ENCODE data around the gene CD3G.
"Not testable (repeated sequence)": the region's sequence is repeated elsewhere in the genome, so short reads cannot be mapped to it uniquely, and the experiment has no call there.

Gene CD3G

DNA sequence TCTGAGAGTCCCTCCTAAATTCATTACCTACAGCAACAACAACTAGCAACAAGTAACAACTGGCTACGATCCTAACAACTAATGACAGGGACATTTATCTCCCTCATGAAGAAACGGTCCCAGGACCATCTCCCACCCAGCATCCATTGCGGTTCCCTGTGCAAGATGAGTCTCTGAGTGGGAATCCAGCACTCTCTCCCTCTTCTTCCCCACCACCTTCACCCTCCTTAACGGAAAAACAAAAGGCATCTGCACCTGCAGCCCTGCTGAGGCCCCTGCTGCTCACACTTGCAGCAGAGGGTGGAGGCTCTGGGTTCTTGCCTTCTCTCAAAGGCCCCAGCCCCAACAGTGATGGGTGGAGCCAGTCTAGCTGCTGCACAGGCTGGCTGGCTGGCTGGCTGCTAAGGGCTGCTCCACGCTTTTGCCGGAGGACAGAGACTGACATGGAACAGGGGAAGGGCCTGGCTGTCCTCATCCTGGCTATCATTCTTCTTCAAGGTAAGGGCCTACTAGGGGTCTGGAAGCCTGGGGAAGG is at the start of gene CD3G:
Gene CD3G, plus strand, starts transcription at position 364 of the 535 bp plus-strand sequence. Its CDS starts 80 bp downstream, at position 444.
- DNase-seq (ENCODE audit: low read depth) = no peak

DNA sequence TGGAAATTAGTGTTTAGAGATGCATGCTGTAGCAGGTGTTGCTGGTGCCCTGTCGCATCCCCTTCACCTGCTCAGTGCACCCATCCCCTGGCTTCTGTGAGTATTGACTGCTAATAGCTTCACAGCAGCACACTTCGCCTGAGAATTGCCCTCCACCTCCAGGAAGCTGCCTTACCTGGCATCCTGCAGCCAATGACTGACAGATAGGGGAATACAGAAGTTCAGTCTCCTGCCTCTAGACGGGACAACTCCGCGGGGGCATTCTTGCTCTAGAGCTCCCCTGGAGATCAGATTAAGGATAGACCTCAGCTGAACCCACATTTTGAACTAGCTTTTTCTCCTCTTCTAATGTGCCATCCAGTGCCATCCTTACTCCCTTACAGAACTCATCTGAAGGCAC is 48.9 kb upstream of the CD3G start:
- no peak for DNase-seq (ENCODE audit: low read depth)

DNA sequence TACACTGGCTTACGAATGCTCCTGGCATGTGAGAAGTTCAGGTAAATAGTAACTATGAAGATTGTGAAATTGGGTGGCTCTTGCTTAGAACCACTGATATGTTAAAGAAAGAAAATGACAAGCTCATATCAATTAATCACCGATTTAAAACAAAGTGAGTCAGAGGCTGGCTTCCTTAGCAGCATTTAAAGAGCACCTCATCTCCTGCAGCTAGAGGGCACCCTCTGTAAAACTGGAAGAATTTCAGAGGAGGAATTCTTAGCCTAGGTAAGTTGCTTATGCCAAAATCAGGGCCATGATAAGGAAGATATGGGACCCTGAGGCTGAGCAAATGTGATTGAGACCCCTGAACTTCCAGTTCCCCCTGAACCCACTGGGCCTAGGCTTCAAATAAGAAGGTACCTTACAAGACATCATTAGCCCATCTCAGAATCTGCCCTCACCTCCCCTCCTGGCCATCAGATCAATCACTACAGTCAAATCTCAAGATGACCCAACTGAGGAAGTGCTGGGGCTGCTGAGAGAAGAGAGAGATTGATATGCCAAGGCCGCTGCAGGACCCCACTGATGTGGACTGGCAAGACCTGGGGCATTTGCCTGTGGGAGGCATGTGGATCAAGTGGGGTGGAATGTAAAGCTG is 48.2 kb upstream of the CD3G start:
- peak; percentile 32 for DNase-seq (ENCODE audit: low read depth)

DNA sequence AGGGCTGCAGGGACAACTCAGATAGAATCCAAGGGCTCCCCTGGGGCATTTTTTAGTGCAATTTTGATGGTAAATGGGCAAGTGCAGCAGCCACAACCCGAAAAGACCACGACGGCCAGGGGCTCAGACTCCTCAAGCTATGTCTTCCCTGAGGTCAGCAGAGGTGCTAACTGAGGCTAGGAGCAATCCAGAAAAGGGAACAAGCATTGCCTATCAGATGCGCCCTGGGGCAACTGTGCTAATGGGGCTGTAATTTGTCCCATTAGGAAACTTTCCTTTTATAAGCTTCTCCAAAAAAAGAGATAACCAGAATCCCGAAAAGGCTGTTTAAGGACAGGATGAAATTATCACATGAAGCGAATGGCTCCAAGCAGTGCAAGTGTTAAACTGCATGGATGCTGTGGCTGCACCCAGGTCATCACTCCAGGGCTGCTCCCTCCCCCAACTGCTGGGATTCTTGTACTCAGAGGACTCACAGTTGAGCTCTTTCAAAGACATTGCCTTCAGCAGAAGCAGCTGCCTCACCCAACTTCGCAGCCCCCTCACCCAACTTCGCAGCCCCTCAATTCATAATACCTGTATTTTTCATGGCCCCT is 42.4 kb upstream of the CD3G start:
- no peak for DNase-seq (ENCODE audit: low read depth)

DNA sequence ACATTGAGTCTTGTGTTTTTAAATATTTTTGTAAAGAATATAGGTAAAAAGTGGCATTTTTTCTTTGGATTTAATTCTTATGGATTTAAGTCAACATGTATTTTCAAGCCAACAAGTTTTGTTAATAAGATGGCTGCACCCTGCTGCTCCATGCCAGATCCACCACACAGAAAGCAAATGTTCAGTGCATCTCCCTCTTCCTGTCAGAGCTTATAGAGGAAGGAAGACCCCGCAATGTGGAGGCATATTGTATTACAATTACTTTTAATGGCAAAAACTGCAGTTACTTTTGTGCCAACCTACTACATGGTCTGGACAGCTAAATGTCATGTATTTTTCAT is 39.9 kb upstream of the CD3G start:
- DNase-seq (ENCODE audit: low read depth) = no peak

DNA sequence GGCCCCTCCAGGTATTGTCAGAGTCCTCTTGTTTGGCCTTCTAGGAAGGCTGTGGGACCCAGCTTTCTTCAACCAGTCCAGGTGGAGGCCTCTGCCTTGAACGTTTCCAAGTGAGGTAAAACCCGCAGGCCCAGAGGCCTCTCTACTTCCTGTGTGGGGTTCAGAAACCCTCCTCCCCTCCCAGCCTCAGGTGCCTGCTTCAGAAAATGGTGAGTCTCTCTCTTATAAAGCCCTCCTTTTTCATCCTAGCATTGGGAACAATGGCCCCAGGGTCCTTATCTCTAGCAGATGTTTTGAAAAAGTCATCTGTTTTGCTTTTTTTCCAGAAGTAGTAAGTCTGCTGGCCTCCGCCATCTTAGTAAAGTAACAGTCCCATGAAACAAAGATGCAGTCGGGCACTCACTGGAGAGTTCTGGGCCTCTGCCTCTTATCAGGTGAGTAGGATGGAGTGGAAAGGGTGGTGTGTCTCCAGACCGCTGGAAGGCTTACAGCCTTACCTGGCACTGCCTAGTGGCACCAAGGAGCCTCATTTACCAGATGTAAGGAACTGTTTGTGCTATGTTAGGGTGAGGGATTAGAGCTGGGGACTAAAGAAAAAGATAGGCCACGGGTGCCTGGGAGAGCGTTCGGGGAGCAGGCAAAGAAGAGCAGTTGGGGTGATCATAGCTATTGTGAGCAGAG is 39.4 kb upstream of the CD3G start, which contains the start of gene CD3E:
Gene CD3E, plus strand, starts transcription at position 163 of the 681 bp plus-strand sequence. Its CDS starts 223 bp downstream, at position 386.
- DNase-seq (ENCODE audit: low read depth) = no peak

DNA sequence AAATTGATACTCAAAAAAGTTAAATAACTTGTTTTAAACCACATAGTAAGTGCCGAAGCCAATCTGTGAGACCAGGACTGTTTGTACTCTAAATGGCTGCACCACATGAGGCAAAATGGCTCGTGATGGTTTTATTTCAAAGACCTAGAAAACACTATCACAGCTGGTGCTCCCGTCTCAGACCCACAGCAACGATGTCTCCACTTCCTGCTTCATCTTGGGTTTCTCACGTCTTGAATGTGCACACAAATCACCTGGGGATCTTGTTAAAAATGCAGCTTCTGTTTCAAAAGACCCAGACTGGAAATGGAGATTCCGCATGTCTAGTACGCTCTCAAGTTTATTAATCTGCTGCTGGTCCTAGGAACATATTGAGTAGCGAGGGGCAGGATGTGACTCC is 38.4 kb upstream of the CD3G start:
- no peak for DNase-seq (ENCODE audit: low read depth)

DNA sequence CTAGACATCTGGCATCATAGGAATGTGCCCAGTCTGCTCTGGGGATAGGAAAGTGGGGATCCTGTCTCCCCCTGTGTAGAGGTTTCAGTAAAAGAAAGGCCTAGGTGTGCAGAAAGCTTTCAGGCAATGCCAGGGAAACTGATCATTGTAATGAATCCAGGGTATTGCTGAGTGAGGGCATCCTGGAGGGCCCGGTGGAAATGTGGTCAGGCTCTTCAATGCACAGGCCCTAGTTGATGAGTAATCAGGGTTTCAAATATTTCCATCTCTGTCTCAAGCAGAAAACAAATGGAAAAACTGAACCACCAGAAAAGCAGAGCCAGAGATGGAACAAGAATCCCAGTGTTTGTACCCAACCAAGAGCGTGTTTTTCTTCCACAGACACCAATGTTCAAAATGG is 37.6 kb upstream of the CD3G start:
- DNase-seq (ENCODE audit: low read depth) = no peak

DNA sequence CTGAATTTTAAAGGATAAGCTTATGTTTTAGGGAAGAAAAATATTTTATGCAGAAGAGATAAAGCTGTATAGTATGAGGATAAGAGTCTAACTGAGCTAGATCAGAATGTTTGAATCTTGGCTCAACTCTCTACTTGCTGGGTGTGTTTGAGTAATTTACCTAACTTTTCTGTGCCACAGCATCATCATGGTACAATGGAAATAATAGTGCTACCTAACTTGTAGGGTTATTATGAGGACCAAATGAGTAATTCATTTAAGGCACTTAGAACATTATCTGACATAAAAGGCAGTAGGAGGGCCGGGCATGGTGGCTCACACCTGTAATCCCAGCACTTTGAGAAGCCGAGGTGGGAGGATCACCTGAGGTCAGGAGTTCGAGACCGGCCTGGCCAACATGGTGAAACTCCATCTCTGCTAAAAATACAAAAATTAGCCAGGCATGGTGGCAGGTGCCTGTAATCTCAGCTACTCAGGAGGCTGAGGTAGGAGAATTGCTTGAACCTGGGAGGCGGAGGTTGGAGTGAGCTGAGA is 35.1 kb upstream of the CD3G start:
- DNase-seq (ENCODE audit: low read depth) = not testable (repeated sequence)

DNA sequence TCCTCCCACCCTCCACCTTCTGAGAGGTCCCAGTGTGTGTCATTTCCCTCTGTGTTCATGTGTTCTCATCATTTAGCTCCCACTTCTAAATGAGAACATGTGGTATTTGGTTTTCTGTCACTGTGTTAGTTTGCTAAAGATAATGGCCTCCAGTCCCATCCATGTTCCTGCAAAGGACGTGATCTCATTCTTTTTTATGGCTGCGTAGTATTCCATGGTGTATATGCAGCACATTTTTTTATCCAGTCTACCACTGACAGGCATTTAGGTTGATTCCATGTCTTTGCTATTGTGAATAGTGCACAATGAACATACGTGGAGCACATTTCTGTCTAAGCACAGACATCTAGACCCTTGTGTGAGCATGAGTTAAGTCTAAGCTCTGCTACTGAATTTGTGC is 33.9 kb upstream of the CD3G start:
- no peak for DNase-seq (ENCODE audit: low read depth)

DNA sequence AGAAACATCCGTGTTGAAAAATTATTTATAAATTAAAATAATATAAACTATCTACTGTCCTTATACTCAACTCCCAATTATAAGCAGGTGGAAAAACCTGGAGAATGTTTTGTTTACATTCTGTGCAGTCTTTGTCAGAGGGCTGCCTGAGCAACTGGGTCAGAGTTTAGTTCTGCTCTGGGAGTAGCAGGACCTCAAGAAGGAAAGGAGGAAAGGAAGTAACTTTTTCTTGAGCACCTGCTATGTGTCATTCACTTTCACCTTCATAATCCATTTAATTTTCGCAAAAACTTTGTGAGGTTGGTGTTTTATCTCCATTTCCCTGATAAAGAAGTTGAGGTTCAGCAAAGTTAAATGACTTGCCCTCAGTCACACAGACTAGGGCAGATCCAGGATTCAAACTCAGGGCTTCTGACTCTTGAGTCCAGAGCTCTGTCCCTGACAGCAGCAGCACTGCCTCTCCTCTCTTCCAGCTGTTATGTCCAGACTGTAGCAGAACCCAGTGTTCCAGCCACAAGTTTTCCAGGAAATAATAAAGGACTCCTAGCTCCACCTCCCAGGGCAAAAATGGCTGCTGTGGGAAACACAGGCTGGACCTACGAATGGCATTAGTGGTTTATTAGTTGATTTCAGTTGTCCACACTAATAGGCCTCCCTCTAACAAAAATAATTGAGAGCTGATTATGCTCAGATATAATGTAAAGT is 33.2 kb upstream of the CD3G start:
- DNase-seq (ENCODE audit: low read depth) = no peak

DNA sequence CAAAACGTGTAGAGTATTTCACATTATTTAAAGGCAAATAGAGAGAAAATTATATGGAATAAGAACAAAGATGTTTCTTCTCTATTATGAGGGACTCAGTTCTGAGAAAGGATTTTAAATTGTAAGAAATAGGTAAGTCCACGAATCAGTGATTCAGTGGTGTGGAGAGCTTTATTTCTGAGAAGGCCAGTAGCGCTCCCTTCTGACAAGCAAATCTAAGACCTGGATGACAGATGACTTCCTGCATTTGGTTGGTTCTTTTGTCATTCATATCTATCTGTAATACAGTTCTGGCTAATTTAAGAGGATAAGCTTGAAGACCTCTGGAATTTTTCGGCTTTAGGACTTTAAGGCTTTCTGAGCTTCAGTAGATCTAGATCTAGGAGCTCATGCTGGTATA is 32.6 kb upstream of the CD3G start:
- no peak for DNase-seq (ENCODE audit: low read depth)

DNA sequence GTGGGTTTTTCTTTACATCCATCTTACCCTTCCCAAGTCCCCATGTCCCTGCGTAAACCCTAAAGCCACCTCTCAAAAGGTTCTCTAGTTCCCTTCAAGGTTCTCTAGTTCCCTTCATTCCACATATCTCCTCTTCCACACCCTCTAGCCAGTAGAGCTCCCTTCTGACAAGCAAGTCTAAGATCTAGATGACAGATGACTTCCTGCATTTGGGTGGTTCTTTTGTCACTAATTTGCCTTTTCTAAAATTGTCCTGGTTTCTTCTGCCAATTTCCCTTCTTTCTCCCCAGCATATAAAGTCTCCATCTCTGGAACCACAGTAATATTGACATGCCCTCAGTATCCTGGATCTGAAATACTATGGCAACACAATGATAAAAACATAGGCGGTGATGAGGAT is 31.8 kb upstream of the CD3G start:
- no peak for DNase-seq (ENCODE audit: low read depth)

DNA sequence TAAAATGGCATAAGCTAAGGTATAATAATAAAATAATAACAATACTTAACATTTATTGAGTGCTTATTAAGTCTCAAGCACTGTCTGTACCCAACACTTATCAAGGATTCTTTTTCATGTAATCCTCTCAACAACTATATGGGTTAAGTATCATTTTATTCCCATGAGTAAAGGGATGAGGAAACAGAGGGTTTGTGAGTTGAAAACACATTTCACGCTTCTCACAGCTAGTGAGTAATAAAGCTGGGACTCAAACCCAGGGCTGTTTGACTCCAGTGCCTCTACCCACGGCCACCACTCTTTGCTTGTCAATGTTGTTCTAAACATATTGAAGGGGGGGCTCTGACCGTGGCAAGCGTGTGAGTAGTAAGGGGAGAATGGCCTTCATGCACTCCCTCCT is 30.9 kb upstream of the CD3G start:
- peak; percentile 2 for DNase-seq (ENCODE audit: low read depth)

DNA sequence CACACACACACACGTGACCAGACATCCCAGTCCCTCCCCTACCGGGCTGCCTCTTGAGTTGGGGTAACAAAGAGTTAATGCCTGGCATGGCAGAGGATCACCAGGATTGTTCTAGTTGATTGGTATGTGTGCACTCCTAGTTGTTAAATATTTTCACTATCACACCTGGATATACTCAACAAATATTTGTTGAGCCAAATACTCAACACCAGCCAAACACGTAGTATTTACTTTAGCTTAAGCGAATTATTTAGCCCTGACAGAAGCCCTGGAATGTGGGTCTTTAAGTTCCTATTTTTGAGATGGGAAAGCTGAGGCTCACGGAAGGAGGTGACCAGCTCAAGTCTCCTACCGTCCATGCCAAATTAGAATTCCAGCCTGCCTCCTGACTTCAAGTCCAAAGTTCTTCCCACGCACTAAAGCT is 29.1 kb upstream of the CD3G start:
- no peak for DNase-seq (ENCODE audit: low read depth)

DNA sequence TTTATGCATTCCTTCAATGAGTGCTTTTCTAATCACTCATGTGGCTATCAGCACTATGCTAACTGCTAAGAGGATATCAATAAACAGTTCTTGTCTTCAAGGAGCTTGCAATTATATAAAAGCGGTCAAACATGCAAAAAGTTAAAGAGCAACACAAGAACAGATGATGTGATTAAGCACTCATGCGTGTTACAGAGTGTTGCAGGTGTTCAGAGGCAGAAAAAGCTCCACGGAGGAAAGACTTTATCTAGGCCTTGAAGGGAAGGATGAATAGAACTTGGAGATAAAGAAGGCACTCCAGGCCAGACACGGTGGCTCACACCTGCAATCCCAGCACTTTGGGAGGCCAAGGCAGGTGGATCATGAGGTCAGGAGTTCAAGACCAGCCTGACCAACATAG is 26.0 kb upstream of the CD3G start:
- no peak for DNase-seq (ENCODE audit: low read depth)

DNA sequence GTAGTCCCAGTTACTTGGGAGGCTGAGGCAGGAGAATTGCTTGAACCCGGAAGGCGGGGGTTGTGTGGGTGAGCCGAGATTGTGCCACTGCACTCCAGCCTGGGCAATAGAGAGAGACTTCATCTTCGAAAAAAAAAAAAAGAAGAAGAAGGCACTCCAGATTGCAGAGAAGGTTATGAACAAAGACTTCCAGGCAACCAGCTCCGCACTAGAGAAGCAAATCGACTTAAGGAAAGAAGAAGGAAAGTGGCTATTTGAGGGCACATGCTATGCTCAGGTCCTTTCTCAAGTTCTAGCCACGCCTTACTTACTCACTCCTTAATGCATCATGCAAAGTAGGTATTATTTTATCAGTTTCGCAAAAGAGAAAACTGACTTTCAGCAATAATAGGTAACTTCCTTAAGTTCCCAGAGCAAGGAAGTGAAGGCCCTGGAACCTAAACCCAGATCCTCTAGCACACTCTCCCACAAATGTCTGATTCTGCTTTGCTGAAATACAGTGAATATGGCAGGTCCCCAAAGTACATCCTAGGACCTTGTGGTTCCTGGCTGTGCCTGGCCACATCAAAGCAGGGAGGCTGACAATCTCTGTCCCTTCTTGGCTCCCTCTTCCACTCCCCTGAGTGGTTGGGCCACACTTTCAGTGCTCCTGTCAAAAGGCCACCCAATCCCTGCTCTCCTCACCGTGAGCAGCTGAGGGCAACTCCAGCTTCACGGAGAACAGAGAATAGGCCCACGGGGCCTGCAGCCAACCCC is 25.4 kb upstream of the CD3G start:
- DNase-seq (ENCODE audit: low read depth) = no peak

DNA sequence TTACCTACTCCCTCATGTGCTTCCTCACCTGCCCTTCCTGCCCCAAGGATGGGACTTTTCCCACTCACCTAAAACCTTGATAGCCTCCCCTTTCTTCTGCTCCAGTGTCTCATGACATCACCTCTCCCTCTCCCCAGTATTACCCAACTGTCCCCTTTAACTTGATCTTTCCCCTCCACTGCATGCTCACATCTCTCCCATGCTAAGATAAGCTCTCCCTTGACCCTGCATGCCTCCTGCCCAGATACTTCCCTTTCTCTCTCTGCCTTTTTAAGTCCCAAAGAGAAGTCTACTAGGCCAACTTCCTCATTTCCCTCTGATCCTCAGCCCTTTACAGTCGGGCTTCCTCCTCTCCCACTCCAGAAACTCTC is 24.8 kb upstream of the CD3G start:
- no peak for DNase-seq (ENCODE audit: low read depth)

DNA sequence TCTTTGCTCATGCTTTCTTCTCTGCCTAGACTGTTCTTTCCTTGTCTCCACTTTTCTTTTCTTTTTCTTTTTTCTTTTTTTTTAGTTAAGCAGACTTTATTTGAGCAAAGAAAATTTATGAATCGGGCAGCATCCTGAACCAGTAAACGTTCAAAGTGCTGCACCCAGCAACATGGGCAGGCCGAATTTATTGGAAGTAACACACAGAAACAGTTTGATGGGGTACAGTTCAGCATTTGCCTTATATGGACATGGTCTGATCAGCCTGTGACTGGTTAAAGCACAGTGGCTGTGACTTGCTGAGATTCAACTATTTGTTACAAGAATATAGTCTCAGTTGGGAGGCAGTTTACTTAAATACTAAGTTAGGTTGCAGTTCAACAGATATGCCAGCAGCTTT is 23.6 kb upstream of the CD3G start:
- DNase-seq (ENCODE audit: low read depth) = no peak

DNA sequence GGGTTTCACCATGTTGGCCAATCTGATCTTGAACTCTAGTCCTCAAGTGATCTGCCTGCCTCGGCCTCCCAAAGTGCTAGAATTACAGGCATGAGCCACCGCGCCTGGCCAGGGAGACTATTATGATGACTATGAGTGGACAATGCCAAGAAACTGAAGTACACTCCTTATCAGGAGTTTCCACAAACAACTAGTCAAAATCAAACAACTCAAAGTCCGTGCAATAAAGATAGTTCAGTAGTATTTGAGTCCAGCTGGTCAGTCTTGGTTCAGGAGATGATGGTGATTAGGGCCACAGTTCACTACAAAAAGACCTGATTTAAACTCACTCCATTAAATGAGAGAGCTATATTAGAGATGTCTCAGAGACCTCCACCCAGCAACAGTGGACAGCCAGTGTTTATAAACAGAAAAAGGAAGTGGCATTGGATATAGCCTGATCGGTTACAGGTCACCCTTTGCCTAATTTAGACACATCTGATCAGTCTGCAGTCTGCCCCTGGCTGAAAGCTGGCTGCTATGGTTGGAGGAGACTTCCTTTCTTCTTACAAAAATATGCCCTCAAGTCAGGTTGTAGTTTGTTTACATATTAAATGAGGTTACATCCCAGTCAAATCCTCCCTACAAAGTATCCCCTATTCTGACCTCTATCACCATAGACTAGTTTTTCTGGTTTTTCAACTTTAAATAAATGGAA is 22.6 kb upstream of the CD3G start:
- DNase-seq (ENCODE audit: low read depth) = no peak

DNA sequence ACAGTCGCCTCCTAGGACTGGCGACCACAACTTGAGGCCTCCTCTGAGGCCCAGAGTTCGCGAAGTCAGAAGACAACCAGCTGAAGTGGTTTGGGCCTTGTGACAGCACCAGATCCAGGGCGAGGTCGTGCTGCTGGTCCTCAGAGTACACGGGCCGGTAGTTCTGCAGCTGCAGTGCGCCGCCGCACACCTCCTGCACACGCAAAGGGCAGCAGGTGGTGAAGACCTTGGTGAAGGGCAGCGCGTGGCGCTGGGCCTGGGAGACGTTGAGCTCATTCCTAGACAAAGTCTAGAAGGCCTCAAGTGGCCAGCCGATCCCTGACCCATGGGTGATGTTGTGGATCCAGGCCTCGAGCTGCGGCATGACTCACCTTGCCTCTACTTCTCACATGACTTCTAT is 21.4 kb upstream of the CD3G start:
- DNase-seq (ENCODE audit: low read depth) = no peak
